Adrenal gland (tissue), 12 donors: ENCODE measurements around the gene CLMN. TPM values are rescaled to one million over a fixed set of nuclear protein-coding genes. Genes with fewer than 3 reads are reported as not detected.

Experiments used
- DNase-seq, 7 donors: peaks; one replicate each; pipeline ENCODE4 v3.0.0-alpha.2; 2019 to 2020
- H3K27ac ChIP-seq, 5 donors: fragments of 200-600 bp; sonication (generic) in 4 of 5; 1 replicate in 3 of 5; 2 replicates in 2 of 5; pipeline versions ENCODE4 v1.5.1 to v1.8.0; 2016 to 2020; ENCODE audit warnings: mild to moderate bottlenecking in 1 of 5
- H3K27me3 ChIP-seq: fragments of 200-600 bp; 2 replicates; pipeline ENCODE4 v1.8.0; 2021
- H3K36me3 ChIP-seq, 2 donors: fragments of 200-600 bp; replicated peaks in 1 of 2; 1 replicate in 1 of 2; 2 replicates in 1 of 2; pipeline versions ENCODE4 v1.5.1 to v1.8.0; 2018 to 2022
- H3K4me1 ChIP-seq, 2 donors: fragments of 200-600 bp; replicated peaks in 1 of 2; 1 replicate in 1 of 2; 2 replicates in 1 of 2; pipeline versions ENCODE4 v1.5.1 to v1.8.0; 2018 to 2021
- H3K4me3 ChIP-seq, 4 donors: fragments of 200-600 bp; sonication (generic) in 3 of 4; one replicate each; pipeline ENCODE4 v1.5.1; 2016 to 2018
- H3K9me3 ChIP-seq, 3 donors: fragments of 200-600 bp; sonication (generic) in 1 of 3; replicated peaks in 1 of 3; 1 replicate in 2 of 3; 2 replicates in 1 of 3; pipeline versions ENCODE4 v1.5.1 to v1.8.0; 2016 to 2021
- POLR2A ChIP-seq, 2 donors: fragments of 450-650 bp; IDR thresholded peaks; one replicate each; pipeline ENCODE4 v1.6.1; 2017; ENCODE audit warnings: antibody characterized with exemption in 2 of 2, mild to moderate bottlenecking in 2 of 2, moderate library complexity in 1 of 2
- WGBS, 4 donors: extraction: QIAGEN DNeasy Blood & Tissue Kit in 2 of 4; methylation state at CpG; one replicate each; pipeline versions ENCODE4 v1.1.5 to v1.1.7; 2013 to 2017; 5-methylcytosine and 5-hydroxymethylcytosine counted together
- intact Hi-C, 2 donors: fragments of 100-400 bp; cut with DNase I; formaldehyde crosslinking; loops; one replicate each; pipeline versions ENCODE4 v1.14.1 to v1.15.0; 2022 to 2023
- polyA plus RNA-seq, 3 donors: library from polyadenylated mRNA; stranded (reverse); fragments of 200-250 nt in 2 of 3; fragments of 350-450 nt in 1 of 3; fragmentation: Illumina TruSeq in 1 of 3; extraction: RNeasy Lipid Tissue Mini Kit (QIAGEN cat#74804) in 1 of 3; gene quantifications; one replicate each; pipeline ENCODE4 v1.2.3, GENCODE V29; 2013 to 2014
- total RNA-seq, 9 donors: library from RNA; depleted of rRNA in 4 of 9; stranded (reverse); fragments of >200 nt in 4 of 9; fragments of 120-200 nt in 1 of 9; fragmentation: NEBNext Ultra II Directional in 1 of 9; extraction: Animal tissue kit (Norgen Biotek cat#: 25700) in 1 of 9; gene quantifications; one replicate each; pipeline versions ENCODE4 v1.1.0 to v1.2.4, GENCODE V29; 2013 to 2023
- TF ChIP-seq, protein P1 (sequence below), 6 experiments: fragments of 450-650 bp in 4 of 6; fragments of 200-600 bp in 2 of 6; sonication (generic) in 1 of 6; IDR thresholded peaks; 1 replicate in 5 of 6; 2 replicates in 1 of 6; pipeline versions ENCODE4 v1.5.1 to v1.8.0; 2016 to 2021; ENCODE audit warnings: antibody characterized with exemption in 6 of 6, mild to moderate bottlenecking in 2 of 6, moderate library complexity in 1 of 6
- donor health status: healthy with polysubstance abuse.
- donor health status: Bipolar disorder and iron deficiency.
- donor health status: DM: yes; HTN: yes; CAD: no.
- donor health status: DM: no; HTN: no; CAD: no.
- donor health status: DM: no; HTN: no; CAD: no.
- donor health status: DM: yes; HTN: yes; CAD: no.

Gene CLMN
- total and polyA plus RNA-seq, 12 donors, result 2.7 to 9.5 (median 4.9) TPM

DNA sequence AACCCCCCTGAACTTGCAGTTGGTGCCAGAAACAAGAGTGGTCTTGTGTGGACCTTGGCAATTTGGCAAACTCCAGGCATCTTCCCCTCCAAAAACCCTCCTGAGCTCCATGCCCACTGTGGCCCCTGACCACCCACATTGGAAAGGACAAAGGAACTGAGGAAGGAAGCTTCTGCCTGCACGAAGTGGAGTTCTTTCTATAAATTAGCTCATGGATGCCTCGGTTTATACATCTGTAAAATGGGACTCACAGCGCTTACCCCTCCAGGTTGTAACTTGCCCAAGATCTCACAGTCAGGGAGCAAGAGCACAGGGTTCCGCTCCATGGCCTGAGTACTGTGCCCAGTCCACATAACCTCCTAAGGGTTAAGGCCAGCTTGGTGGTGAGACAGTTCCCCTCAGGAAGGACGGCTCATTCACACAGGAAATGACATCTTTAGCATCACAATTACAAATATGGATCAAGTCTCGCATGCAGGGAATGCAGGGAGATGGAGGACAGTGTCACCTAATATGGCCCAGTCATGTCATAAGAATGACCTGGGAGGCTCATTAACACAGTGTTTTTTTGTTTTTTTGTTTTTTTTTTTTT, 66.6 kb downstream of the CLMN start:
- WGBS, 4 donors, result 69 to 85% (median 78%) methylated on average over 4 to 6 of the region's 6 CpGs
- Histone ChIP-seq H3K9me3 (no peaks in the 10 kb centered on the region), H3K27me3 (no peaks in the 10 kb centered on the region), H3K36me3 (no peaks in the 10 kb centered on the region), H3K4me1 (no peaks in the 10 kb centered on the region), H3K27ac (no peak overlapping the region), H3K4me3 (no peak overlapping the region)
- TF ChIP-seq, protein P1, sequence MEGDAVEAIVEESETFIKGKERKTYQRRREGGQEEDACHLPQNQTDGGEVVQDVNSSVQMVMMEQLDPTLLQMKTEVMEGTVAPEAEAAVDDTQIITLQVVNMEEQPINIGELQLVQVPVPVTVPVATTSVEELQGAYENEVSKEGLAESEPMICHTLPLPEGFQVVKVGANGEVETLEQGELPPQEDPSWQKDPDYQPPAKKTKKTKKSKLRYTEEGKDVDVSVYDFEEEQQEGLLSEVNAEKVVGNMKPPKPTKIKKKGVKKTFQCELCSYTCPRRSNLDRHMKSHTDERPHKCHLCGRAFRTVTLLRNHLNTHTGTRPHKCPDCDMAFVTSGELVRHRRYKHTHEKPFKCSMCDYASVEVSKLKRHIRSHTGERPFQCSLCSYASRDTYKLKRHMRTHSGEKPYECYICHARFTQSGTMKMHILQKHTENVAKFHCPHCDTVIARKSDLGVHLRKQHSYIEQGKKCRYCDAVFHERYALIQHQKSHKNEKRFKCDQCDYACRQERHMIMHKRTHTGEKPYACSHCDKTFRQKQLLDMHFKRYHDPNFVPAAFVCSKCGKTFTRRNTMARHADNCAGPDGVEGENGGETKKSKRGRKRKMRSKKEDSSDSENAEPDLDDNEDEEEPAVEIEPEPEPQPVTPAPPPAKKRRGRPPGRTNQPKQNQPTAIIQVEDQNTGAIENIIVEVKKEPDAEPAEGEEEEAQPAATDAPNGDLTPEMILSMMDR (IDR thresholded peaks at IDR 0.05), result no peak
- TF ChIP-seq POLR2A (IDR thresholded peaks at IDR 0.05), result no peak
- intact Hi-C loops, result no loop called here
- DNase-seq, result peak in 1 of 7 donors; percentile 3

DNA sequence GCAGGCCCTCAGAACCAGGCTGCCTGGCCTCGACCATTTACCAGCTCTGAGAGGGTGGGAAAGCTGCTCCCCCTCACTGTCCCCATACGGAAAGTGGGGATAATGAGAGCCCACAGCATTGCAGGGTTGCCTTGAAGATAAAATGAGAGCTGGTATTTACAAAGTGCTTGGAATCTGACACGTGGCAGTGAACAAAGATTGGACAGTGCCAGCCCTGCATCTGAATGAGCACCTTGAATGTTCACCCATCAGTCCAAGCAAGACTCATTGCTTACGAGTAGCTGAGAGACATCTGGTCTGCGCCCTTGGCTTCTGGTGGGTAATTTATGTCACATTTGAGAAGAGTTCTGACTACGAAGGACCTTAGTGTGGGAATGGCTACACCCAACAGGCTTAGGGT, 67.5 kb downstream of the CLMN start:
- H3K4me1 ChIP-seq, result no peaks in the 10 kb centered on the region
- no peak overlapping the region for H3K27ac ChIP-seq
- peak in 1 of 7 donors; percentile 13 for DNase-seq
- WGBS, 4 donors, result 87 to 93% (median 89%) methylated on average over 5 to 6 of the region's 6 CpGs
- no peaks in the 10 kb centered on the region for H3K9me3 ChIP-seq
- intact Hi-C loops, result no loop called here
- no peak overlapping the region for H3K4me3 ChIP-seq
- no peaks in the 10 kb centered on the region for H3K36me3 ChIP-seq
- H3K27me3 ChIP-seq, result no peaks in the 10 kb centered on the region
- TF ChIP-seq, protein P1 (IDR thresholded peaks at IDR 0.05), result no peak
- TF ChIP-seq POLR2A (IDR thresholded peaks at IDR 0.05), result no peak

DNA sequence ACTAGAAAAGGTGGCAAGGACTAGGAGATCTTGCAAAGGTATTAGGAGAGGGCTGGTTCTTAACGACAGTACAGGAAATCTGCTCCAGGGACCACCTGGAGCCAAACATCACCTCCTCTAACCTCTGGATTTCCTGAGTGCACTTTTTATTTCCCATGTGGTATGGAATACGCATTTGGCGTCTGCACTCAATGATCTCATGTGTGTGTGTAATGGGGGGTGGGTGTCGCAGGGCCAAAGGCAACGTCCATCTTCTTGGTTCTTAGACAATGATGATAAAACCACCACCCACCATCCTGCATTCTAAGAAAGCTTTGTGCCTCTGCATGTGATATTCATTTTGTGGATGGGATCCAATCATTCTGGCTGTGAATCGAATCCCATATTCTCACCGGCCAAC, 68.8 kb downstream of the CLMN start:
- WGBS, 4 donors, result 76 to 81% (median 80%) methylated on average over 7 of the region's 7 CpGs
- Histone ChIP-seq H3K27ac (no peak overlapping the region), H3K36me3 (no peaks in the 10 kb centered on the region), H3K4me3 (no peak overlapping the region), H3K27me3 (no peaks in the 10 kb centered on the region), H3K9me3 (no peaks in the 10 kb centered on the region), H3K4me1 (no peaks in the 10 kb centered on the region)
- TF ChIP-seq POLR2A (IDR thresholded peaks at IDR 0.05), result no peak
- TF ChIP-seq, protein P1 (IDR thresholded peaks at IDR 0.05), result no peak
- peak in 1 of 7 donors; percentile 33 for DNase-seq
- intact Hi-C loops, result no loop called here

DNA sequence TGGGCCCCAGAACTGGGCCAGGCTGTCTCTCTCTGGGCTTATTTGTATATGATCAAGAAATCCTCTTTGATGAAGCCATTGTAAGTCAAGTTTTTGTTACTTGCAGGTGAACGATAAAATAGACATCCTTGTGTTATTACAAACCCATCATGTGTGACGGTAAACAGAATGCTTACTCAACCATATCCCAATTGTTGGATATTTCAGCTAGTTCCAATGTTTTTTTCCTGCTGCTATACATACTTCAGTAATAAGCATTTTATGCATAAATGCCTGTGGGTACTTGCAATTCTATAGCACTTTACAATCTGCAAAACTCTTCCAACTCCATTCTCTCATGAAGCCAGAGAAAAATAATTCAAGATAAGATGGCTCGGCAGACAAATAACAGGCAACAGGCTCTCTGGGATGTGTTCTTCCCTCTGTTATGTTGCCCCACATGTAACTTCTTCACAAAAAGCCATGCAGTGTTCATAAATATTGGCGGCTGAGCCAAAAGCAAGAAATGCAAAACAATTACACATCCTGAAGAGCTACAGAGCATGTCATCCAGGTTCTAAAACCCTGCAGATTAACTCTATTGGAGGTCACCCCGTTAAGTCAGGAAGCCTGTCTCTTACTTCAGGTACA, 69.5 kb downstream of the CLMN start:
- WGBS, 4 donors, result 75 to 85% (median 79%) methylated on average over 5 of the region's 5 CpGs
- Histone ChIP-seq H3K27me3 (no peaks in the 10 kb centered on the region), H3K4me3 (no peak overlapping the region), H3K4me1 (no peaks in the 10 kb centered on the region), H3K36me3 (no peaks in the 10 kb centered on the region), H3K9me3 (no peaks in the 10 kb centered on the region), H3K27ac (no peak overlapping the region)
- DNase-seq, result no peak
- no peak for TF ChIP-seq POLR2A (IDR thresholded peaks at IDR 0.05)
- TF ChIP-seq, protein P1 (IDR thresholded peaks at IDR 0.05), result no peak
- intact Hi-C loops, result no loop called here
